Forelimb muscle (tissue), 1 donor: ENCODE measurements around the gene PLEKHO2. TPM values are rescaled to one million over a fixed set of nuclear protein-coding genes. Genes with fewer than 3 reads are reported as not detected.
"Not testable (repeated sequence)": the region's sequence is repeated elsewhere in the genome, so short reads cannot be mapped to it uniquely, and the experiment has no call there.

Experiments used
- DNase-seq: peaks from one replicate; pipeline ENCODE4 v3.0.0-alpha.2; 2013; ENCODE audit warnings: low read depth
- polyA plus RNA-seq: library from polyadenylated mRNA; unstranded; fragments of 120-200 nt; gene quantifications from one replicate; pipeline ENCODE4 v1.2.1, GENCODE V29; 2013; ENCODE audit not compliant: insufficient read length

Gene PLEKHO2
- polyA plus RNA-seq, result 13.1 TPM

DNA sequence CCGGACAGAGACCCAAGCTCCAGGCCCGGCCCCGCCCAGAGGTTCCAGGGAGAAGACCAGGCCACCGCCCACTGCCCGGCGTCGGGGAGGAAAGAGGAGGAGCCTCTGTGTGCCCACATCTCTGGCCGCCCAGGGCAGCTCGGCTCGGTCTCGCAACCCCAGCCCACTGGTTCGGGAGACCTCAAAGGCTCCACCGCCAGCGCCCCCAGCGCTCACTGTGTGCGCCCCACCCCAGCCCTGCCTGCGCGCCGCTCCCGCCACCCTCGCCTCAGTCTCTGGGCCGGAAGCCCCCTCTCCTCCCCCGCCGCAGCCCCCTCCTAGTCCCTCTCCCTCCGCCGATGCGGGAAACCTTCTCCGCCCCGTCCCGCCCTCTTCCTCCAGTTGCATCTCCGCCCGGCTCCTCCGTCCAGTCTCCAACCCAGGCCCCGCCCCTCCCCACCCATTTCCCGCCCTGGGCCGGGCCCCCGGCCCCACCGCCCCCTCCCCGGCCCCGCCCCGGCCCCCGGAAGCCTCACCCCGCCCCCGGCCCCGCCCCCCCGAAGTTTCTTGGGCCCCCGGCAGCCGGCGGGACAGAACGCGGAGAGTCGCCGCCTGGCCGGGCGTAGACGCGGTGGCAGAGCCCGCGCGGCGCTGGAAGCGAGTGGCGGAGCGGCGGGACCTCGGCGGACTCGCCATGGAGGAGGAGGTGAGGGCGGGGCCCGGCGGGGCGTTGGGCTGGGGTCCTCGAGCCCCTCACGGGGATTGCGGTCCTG, at the start of gene PLEKHO2:
Gene PLEKHO2, plus strand, starts transcription at position 572 of the 752 bp plus-strand sequence. Its CDS starts 102 bp downstream, at position 674.
- peak; percentile 77 for DNase-seq

DNA sequence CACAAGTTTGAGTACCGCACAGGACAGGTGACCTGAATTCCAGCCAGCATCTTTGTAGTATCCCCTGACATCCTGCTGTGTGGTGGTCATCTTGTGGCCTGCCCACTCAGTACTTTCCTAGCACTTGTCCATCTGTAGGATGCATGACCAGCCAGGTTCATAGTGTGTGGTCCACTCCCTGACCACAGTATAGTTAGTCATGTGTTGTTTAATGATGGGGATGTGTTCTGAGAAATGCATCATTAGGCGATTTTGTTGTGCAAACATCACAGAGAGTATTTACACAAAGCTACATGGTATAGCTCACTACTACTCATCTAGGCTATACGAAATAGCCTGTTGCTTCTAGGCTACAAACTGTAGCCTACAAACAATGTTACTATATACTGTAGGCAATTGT, 49.4 kb upstream of the PLEKHO2 start:
- no peak for DNase-seq

DNA sequence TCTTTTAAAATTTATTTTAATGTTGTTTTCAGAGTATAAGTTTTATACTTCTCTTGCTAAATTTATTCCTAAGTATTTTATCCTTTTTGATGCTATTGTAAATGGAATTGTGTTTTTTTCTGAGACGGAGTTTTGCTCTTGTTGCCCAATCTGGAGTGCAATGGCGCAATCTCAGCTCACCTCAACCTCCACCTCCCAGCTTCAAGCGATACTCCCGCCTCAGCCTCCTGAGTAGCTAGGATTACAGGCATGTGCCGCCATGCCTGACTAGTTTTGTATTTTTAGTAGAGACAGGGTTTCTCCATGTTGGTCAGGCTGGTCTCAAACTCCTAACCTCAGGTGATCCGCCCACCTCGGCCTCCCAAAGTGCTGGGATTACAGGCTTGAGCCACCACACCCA, 46.4 kb upstream of the PLEKHO2 start:
- not testable (repeated sequence) for DNase-seq

DNA sequence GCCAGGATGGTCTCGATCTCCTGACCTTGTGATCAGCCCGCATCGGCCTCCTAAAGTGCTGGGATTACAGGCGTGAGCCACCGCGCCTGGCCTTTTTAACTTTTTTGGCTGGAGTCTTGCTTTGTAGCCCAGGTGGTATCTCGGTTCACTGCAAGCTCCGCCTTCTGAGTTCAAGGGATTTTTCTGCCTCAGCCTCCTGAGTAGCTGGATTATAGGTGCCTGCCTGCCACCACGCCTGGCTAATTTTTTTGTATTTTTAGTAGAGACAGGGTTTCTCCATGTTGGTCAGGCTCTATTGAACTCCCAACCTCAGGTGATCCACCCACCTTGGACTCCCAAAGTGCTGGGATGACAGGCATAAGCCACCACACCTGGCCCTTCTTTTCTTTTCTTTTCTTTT, 45.8 kb upstream of the PLEKHO2 start:
- not testable (repeated sequence) for DNase-seq

GRCh38 chr15:64798905-64799304, 42.8 kb upstream of the PLEKHO2 start:
- not testable (repeated sequence) for DNase-seq

GRCh38 chr15:64800476-64800875, 41.2 kb upstream of the PLEKHO2 start:
- no peak for DNase-seq

- no peak for DNase-seq
Measured at GRCh38 chr15:64803526-64803925, 38.2 kb upstream of the PLEKHO2 start.

DNA sequence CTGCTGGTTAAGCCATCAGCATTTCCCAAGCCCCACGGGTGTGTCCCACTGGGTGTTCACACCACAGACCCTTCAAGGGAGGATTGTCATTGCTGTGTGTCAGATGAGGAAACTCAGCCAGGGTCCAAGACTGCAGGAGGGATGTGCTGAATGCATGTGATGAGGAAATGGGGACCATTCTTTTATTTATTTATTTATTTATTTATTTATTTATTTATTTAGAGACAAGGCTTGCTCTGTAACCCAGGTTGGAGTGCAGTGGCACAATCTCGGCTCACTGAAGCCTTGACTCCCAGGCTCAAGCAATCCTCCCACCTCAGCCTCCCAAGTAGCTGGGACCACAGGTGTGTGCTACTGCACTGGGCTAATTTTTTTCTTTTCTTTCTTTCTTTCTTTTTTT, 37.1 kb upstream of the PLEKHO2 start:
- DNase-seq, result no peak

DNA sequence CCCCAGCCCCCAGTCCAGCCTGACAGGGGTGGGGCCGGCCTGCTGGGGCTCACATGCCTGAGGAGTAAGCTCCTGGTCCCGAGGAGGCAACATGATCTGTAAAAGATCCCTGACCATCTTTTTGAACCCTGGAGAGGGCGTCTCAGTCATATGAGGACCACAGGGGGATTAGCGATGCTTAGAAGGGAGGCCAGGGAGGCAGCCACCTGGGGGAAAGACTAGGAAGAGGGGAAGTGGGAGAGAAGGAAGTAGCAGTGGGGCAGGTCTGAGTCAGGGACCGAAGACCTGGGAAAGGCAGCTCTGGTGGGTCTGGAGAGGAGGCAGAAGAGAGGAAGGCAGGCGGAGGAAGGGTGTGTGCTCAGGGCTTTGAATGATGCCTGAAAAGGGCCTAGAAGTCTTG, 35.2 kb upstream of the PLEKHO2 start:
- DNase-seq, result no peak

- no peak for DNase-seq
Measured at GRCh38 chr15:64807051-64807749, 34.5 kb upstream of the PLEKHO2 start.

GRCh38 chr15:64807751-64808222, 33.9 kb upstream of the PLEKHO2 start:
- DNase-seq, result no peak

DNA sequence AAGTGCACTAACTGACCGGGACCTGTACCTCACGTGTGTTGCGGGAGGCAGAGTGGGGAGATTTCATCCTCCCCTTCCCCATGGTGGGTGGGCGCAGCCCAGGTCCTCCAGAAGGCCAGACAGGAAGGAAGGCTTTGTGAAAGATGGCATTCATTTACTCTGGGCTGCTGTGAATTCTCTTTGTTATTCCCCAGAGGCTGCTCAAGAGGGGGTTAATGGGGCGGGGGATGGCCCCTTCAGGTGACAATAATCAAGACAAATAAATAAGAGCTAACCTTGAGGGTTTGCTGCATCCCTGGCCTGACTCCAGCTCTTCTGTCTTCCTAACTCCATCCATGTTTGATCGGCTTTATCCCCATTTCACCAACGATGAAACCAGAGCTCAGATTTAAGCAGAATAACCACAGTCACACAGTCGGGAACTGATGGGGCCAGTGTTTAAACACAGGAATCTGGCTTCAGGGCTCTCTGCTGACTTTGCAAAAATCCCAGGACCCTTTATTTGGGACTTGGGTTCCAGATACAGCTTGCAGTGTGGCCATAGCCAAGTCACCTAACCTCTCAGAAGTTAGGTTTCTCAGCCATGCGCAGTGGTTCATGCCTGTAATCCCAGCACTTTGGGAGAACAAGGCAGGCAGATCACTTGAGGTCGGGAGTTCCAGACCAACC, 32.8 kb upstream of the PLEKHO2 start:
- no peak for DNase-seq

GRCh38 chr15:64809649-64810496, 31.8 kb upstream of the PLEKHO2 start:
- DNase-seq, result no peak

- DNase-seq, result no peak
Measured at GRCh38 chr15:64810497-64811326, 31.0 kb upstream of the PLEKHO2 start.

GRCh38 chr15:64813075-64813474, 28.6 kb upstream of the PLEKHO2 start:
- no peak for DNase-seq

- DNase-seq, result not testable (repeated sequence)
Measured at GRCh38 chr15:64814283-64814682, 27.4 kb upstream of the PLEKHO2 start.

DNA sequence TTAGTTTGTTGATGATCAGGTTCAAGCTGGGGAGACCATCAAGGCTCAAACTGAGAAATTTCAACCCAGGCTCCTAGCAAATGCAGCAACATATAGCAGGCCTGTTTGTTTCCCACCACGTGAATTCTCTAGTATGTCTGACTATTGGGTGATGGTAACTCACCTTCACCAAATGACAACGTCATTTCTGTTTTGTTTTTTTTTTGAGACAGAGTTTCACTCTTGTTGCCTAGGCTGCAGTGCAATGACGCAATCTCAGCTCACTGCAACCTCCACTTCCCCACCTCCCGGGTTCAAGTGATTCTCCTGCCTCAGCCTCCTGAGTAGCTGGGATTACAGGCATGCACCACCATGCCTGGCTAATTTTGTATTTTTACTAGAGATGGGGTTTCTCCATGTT, 26.8 kb upstream of the PLEKHO2 start:
- DNase-seq, result not testable (repeated sequence)

DNA sequence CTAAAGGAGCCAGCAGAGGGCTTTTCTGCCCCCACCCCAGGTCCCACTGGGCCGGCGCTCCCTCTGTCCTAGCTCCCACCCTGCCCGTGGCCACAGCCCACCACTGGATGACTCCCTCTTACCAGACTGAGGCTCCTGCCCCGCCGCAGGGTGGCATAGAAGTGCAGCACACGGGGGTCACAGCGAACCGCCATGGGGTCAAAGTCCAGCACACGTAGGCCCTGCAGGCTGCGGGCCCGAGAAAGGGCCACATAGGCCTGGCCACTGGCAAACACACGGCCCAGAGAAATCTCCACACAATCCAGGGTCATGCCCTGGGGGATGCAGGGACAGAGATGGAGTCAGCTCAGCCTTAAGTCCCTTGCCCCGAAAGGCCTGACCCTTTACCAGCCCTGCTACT, 25.3 kb upstream of the PLEKHO2 start:
- DNase-seq, result no peak

DNA sequence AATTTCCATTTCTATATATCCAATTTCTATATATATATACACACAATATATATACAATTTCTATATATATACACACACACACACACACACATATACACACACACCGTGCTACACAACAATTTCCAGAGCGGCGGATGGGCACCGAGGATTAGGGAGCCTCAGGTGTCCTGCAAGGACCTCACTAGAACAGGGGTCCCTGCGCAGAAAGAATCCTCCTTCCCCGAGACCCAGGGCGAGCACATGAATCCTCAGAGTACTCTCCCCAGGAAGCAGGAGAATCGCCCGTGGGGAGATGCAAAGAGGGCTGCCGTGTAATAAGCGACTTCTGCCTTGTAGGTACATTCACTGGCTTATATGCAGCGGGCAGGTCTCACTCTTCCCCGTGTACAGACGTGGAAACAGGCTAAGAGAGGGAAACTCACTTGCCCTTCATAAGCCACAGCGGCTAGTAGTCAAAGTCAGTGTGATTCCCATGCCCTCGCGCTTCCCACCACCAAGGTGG, 16.7 kb upstream of the PLEKHO2 start:
- DNase-seq, result no peak
